ENCODE measurements around the gene ALPI. TPM values are rescaled to one million over a fixed set of nuclear protein-coding genes. Genes with fewer than 3 reads are reported as not detected.

Gene ALPI
- total and polyA plus RNA-seq, 10 of the 15 experiments (the other 5 are each of a cell fraction or from before 2014, with no cell fraction given), result not detected

- no peaks in the 10 kb centered on the region for H3K9me3 ChIP-seq (replicated peaks; ENCODE audit: control insufficient read depth, insufficient read depth, low read length)
- TF ChIP-seq ZNF24 (IDR thresholded peaks at IDR 0.05) (no peak), NR2C1 (IDR thresholded peaks at IDR 0.05) (no peak), TARDBP (IDR thresholded peaks at IDR 0.05; ENCODE audit: borderline replicate concordance) (no peak), RFX5 (IDR thresholded peaks at IDR 0.05; ENCODE audit: low read depth, low read length) (no peak), MTA3 (IDR thresholded peaks at IDR 0.05; ENCODE audit: borderline replicate concordance, low read length) (no peak), ZBTB33 (IDR thresholded peaks at IDR 0.05) (no peak), IRF5 (IDR thresholded peaks at IDR 0.05; ENCODE audit: borderline replicate concordance) (no peak), TAF1 (IDR thresholded peaks at IDR 0.05; ENCODE audit: borderline replicate concordance, low read depth, low read length) (no peak)
- H4K20me1 ChIP-seq (ENCODE audit: control insufficient read depth, insufficient read depth), result no peaks in the 10 kb centered on the region
- H3K27me3 ChIP-seq (replicated peaks in 1 of 2; ENCODE audit: control insufficient read depth in 2 of 2, insufficient read depth in 2 of 2, low read length in 1 of 2), result peaks cover 0 to 16% of the 10 kb centered on the region in 2 experiments; a peak in 3 of 4 replicates
- no peak overlapping the region for H3K4me3 ChIP-seq
- ATAC-seq, result no peak
- H3K27ac ChIP-seq (ENCODE audit: control insufficient read depth, insufficient read depth), result no peak overlapping the region
- no peak overlapping the region for H3K9ac ChIP-seq (ENCODE audit: control insufficient read depth, insufficient read depth, low read length)
- no peak overlapping the region for H2AFZ ChIP-seq (ENCODE audit: control insufficient read depth, low read depth, low read length)
- no peak for FAIRE-seq
- RAD21 ChIA-PET (ENCODE audit: unreplicated experiment), result no interaction called here
- H3K4me2 ChIP-seq (ENCODE audit: control insufficient read depth, insufficient read depth), result no peak overlapping the region
- CTCF ChIA-PET, result no interaction called here
- no TSS peak for BruUV-seq (replicated peaks)
- in situ Hi-C loops (cut with MboI), result no loop called here
- DNase-seq (ENCODE audit: low read depth, low spot score), result no peak
- 16% methylated on average over 18 of the region's 22 CpGs for WGBS (ENCODE audit: insufficient coverage, insufficient replicate concordance, low lambda C conversion rate, missing lambda C conversion rate)
- intact Hi-C loops (cut with micrococcal nuclease; ENCODE audit: unreplicated experiment), result no loop called here
- POLR2A ChIA-PET, result no interaction called here
- SMC1A ChIA-PET (ENCODE audit: uncharacterized antibody, unreplicated experiment), result no interaction called here
- H3K4me1 ChIP-seq (ENCODE audit: control insufficient read depth, insufficient read depth, low read length), result no peaks in the 10 kb centered on the region
- no peaks in the 10 kb centered on the region for H3K79me2 ChIP-seq (ENCODE audit: control insufficient read depth, insufficient read depth, low read length)
- H3K36me3 ChIP-seq (ENCODE audit: control insufficient read depth in 2 of 2, insufficient read depth in 2 of 2, low read length in 1 of 2), result no peaks in the 10 kb centered on the region
Measured at GRCh38 chr2:232485348-232485756, 29.4 kb downstream of the ALPI start.
